ENCODE measurements around the gene SLC17A9.

Gene SLC17A9

DNA sequence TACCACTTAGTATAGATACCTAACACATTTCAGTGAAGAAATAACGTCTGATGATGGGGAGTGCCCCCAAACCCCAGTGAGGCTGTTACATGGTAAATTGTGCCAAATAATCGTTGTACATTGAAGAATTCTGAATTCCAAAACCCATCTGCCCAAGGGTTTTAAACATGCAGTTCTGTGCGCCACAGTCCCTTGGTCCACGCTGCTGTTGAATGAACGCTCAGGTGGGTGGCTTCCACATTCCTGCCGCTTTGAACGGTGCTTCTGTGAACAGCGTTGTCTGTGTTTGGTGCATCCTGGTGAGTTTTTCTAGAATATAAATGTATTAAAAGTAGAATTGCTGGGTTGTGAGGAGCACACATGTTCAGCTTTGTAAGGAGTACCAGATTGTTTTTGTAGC is 11.6 kb upstream of the SLC17A9 start:
- H3K4me3 ChIP-seq (replicated peaks; ENCODE audit: low read depth, low read length) = no peak overlapping the region
- TF ChIP-seq, protein P1, sequence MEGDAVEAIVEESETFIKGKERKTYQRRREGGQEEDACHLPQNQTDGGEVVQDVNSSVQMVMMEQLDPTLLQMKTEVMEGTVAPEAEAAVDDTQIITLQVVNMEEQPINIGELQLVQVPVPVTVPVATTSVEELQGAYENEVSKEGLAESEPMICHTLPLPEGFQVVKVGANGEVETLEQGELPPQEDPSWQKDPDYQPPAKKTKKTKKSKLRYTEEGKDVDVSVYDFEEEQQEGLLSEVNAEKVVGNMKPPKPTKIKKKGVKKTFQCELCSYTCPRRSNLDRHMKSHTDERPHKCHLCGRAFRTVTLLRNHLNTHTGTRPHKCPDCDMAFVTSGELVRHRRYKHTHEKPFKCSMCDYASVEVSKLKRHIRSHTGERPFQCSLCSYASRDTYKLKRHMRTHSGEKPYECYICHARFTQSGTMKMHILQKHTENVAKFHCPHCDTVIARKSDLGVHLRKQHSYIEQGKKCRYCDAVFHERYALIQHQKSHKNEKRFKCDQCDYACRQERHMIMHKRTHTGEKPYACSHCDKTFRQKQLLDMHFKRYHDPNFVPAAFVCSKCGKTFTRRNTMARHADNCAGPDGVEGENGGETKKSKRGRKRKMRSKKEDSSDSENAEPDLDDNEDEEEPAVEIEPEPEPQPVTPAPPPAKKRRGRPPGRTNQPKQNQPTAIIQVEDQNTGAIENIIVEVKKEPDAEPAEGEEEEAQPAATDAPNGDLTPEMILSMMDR (IDR thresholded peaks at IDR 0.05; ENCODE audit: low read length, missing control alignments) = no peak
- no peak for DNase-seq (ENCODE audit: low read depth)

DNA sequence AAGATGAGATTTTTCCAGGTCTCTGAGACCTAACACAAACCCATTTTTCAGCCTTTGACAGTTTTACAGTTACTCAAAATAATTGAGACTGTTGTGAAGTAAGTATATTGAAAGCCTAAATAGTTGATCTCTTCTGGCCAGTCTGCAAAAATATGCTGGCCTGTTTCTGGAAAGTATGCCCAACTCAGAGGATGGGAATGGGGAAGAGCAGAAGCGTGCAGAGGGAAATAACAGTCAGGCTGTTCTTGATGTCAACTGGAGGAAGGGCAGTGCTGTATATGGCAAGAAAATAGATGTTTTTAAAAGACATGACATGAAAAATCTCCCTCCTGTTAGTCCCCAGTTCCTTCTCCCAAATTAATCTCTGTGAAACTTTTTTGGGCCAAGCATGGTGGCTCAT is 10.7 kb upstream of the SLC17A9 start:
- TF ChIP-seq, protein P1 (IDR thresholded peaks at IDR 0.05; ENCODE audit: low read length, missing control alignments) = no peak
- no peak overlapping the region for H3K4me3 ChIP-seq (replicated peaks; ENCODE audit: low read depth, low read length)
- DNase-seq (ENCODE audit: low read depth) = no peak

DNA sequence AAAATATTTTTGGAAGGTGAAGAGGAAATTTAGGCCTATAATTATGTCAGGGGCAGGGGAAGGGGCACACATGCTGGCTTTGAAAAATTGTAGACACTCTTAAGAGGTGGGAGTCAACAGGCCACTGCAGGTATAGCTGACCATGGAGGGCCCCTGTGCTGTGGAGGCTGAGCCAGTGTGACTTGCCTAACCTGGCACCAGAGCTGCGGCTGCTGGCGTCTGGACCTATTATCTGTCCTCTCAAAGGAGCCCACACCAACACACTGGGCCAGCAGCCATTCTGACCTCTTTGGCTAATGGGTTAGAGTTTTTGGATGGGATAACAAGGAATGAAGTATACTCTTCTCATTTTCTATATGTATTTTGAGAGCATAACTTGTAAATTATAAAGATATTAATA is 10.1 kb upstream of the SLC17A9 start:
- DNase-seq (ENCODE audit: low read depth) = no peak
- TF ChIP-seq, protein P1 (IDR thresholded peaks at IDR 0.05; ENCODE audit: low read length, missing control alignments) = no peak
- no peak overlapping the region for H3K4me3 ChIP-seq (replicated peaks; ENCODE audit: low read depth, low read length)

DNA sequence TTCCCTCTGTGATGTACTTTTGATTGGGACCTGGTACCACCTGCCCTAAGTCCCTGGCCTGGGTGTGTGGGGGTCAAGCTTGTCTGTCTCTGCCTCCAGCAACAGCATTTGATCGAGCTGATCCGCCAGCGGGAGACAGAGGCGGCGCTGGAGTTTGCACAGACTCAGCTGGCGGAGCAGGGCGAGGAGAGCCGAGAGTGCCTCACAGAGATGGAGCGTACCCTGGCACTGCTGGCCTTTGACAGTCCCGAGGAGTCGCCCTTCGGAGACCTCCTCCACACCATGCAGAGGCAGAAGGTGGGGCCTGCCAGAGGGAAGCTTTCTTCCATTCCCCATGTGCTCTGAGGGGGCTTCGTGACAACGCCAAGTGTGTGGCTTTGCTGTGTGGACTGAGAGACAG is 9.1 kb upstream of the SLC17A9 start:
- H3K4me3 ChIP-seq (replicated peaks; ENCODE audit: low read depth, low read length) = no peak overlapping the region
- TF ChIP-seq, protein P1 (IDR thresholded peaks at IDR 0.05; ENCODE audit: low read length, missing control alignments) = no peak
- DNase-seq (ENCODE audit: low read depth) = no peak

DNA sequence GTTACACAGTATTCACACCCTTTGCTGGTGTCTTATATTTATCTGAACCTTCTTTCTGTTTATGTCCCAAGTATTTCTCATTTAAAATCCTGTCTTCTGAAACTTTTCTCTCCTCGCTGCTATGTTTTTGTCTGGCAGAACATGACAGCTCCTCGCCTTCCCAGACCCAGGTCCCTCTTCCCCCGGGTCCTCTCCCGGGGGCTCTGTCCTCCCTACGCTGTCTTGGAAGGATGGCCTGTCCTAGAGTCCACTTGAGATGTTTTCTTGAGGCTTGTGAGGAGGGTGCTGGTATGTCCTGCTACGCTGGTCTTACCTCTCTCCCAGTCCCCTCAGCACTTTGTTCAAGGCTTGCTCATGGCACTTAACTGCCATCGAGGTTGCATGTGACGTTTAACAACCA is 8.3 kb upstream of the SLC17A9 start:
- DNase-seq (ENCODE audit: low read depth) = no peak
- TF ChIP-seq, protein P1 (IDR thresholded peaks at IDR 0.05; ENCODE audit: low read length, missing control alignments) = no peak
- H3K4me3 ChIP-seq (replicated peaks; ENCODE audit: low read depth, low read length) = no peak overlapping the region

DNA sequence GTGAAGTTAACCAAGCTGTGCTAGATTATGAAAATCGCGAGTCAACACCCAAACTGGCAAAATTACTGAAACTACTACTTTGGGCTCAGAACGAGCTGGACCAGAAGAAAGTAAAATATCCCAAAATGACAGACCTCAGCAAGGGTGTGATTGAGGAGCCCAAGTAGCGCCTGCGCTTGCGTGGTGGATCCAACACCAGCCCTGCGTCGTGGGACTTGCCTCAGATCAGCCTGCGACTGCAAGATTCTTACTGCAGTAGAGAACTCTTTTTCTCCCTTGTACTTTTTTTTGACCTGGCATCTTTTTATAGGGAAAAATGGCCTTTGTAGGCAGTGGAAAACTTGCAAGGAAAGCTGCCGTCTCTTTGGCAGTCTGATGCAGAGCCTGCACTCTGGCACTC is 7.8 kb upstream of the SLC17A9 start:
- TF ChIP-seq, protein P1 (IDR thresholded peaks at IDR 0.05; ENCODE audit: low read length, missing control alignments) = no peak
- H3K4me3 ChIP-seq (replicated peaks; ENCODE audit: low read depth, low read length) = no peak overlapping the region
- DNase-seq (ENCODE audit: low read depth) = no peak

DNA sequence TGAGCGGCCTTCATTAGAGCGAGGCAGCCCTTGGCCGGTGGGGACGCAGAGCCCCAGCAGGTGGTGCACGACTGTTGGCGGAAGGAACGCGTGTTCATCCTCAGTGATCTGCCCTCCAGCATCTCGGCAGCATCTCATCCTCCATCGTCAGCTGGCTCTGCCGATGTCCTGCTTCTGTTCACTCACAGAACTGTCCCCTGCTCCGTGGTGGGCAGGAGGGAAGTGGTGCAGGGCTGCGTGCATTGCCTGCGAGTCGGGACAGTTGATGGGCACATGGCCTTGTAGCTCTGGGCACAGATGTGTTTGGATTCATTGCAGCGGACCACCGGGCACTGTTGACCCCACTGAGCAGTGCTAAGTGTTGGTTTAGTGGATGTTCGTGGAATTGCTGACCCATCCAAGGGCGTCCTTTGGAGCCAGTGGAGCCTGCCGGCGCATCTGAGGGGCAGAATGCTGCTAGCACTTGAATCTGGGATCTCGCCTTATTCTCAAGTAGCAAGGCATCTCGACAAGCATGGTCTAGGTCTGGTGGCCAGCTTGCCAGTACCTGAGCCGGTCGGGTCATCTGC is 6.7 kb upstream of the SLC17A9 start:
- DNase-seq (ENCODE audit: low read depth) = no peak
- TF ChIP-seq, protein P1 (IDR thresholded peaks at IDR 0.05; ENCODE audit: low read length, missing control alignments) = no peak
- H3K4me3 ChIP-seq (replicated peaks; ENCODE audit: low read depth, low read length) = no peak overlapping the region

Measured in fibroblast of pulmonary artery (primary cell).